Mammary epithelial cell (primary cell): Measurements from ENCODE around the gene GRID1.

Source experiments
- CTCF ChIP-seq, 2 donors: IDR thresholded peaks in 1 of 2; conservative IDR thresholded peaks in 1 of 2; 2 replicates each; pipeline ENCODE4 v1.5.1; 2011 to 2012; ENCODE audit warnings: inconsistent platforms in 2 of 2, low read length in 2 of 2, mild to moderate bottlenecking in 2 of 2, control low read depth in 1 of 2, low read depth in 1 of 2; ENCODE audit not compliant: insufficient read depth in 1 of 2; ENCODE audit errors: extremely low read depth in 1 of 2
- EZH2 ChIP-seq: IDR thresholded peaks from 2 replicates; pipeline ENCODE4 v1.6.1; 2012; ENCODE audit warnings: low read length, inconsistent platforms, borderline replicate concordance

- TF ChIP-seq CTCF (conservative IDR thresholded peaks at IDR 0.05 in 1 of 2, IDR thresholded peaks at IDR 0.05 in 1 of 2; ENCODE audit: extremely low read depth in 1 of 2, insufficient read depth in 1 of 2, low read depth in 1 of 2, low read length in 2 of 2) = no peak
- no peak for TF ChIP-seq EZH2
These were observed 724.5 kb downstream of the GRID1 start for GRCh38 chr10:85642082-85642420.
